Mesendoderm (in vitro differentiated cells): ENCODE data around the gene ZSWIM8.
"Not testable (repeated sequence)": the region's sequence is repeated elsewhere in the genome, so short reads cannot be mapped to it uniquely, and the experiment has no call there.

Source experiments
- DNase-seq: peaks from one replicate; pipeline ENCODE4 v3.0.0; 2013
- H2AK5ac ChIP-seq: 2 replicates; pipeline ENCODE4 v1.6.1; 2013; ENCODE audit warnings: low read length, inconsistent platforms
- H2BK120ac ChIP-seq: 2 replicates; pipeline ENCODE4 v1.6.1; 2013; ENCODE audit warnings: low read depth, mild to moderate bottlenecking, low read length, moderate library complexity, mixed read lengths
- H2BK15ac ChIP-seq: replicated peaks from 2 replicates; pipeline ENCODE4 v1.6.1; 2013; ENCODE audit warnings: low read depth, mild to moderate bottlenecking, moderate library complexity
- H2BK5ac ChIP-seq: 2 replicates; pipeline ENCODE4 v1.6.1; 2013; ENCODE audit warnings: low read length, inconsistent platforms
- H3K18ac ChIP-seq: 2 replicates; pipeline ENCODE4 v1.6.1; 2013; ENCODE audit warnings: mild to moderate bottlenecking, low read length, mixed read lengths
- H3K23ac ChIP-seq: one replicate; pipeline ENCODE4 v1.6.1; 2013; ENCODE audit warnings: low read length
- H3K27ac ChIP-seq: 2 replicates; pipeline ENCODE4 v1.5.1; 2013; ENCODE audit warnings: low read depth, mild to moderate bottlenecking, inconsistent platforms, low read length, moderate library complexity
- H3K27me3 ChIP-seq: 2 replicates; pipeline ENCODE4 v1.6.1; 2013; ENCODE audit warnings: low read length, control low read depth, mild to moderate bottlenecking, inconsistent platforms; ENCODE audit not compliant: insufficient read depth, poor library complexity
- H3K36me3 ChIP-seq: 2 replicates; pipeline ENCODE4 v1.6.1; 2013; ENCODE audit warnings: low read length, inconsistent platforms; ENCODE audit not compliant: control insufficient read depth, insufficient read depth
- H3K4ac ChIP-seq: one replicate; pipeline ENCODE4 v1.6.1; 2013; ENCODE audit warnings: low read depth, mild to moderate bottlenecking, low read length, moderate library complexity
- H3K4me1 ChIP-seq: 2 replicates; pipeline ENCODE4 v1.6.1; 2013; ENCODE audit warnings: low read depth, low read length, inconsistent platforms; ENCODE audit not compliant: control insufficient read depth
- H3K4me2 ChIP-seq: 2 replicates; pipeline ENCODE4 v1.6.1; 2013; ENCODE audit warnings: low read length
- H3K4me3 ChIP-seq: 2 replicates; pipeline ENCODE4 v1.5.1; 2013; ENCODE audit warnings: mild to moderate bottlenecking, low read length
- H3K56ac ChIP-seq: one replicate; pipeline ENCODE4 v1.6.1; 2013; ENCODE audit warnings: low read length
- H3K79me1 ChIP-seq: 2 replicates; pipeline ENCODE4 v1.6.1; 2013; ENCODE audit warnings: low read length, inconsistent platforms
- H3K79me2 ChIP-seq: 2 replicates; pipeline ENCODE4 v1.6.1; 2013; ENCODE audit warnings: mild to moderate bottlenecking, low read length; ENCODE audit not compliant: control insufficient read depth, insufficient read depth
- H3K9ac ChIP-seq: 2 replicates; pipeline ENCODE4 v1.6.1; 2013; ENCODE audit warnings: low read length, inconsistent platforms
- H4K5ac ChIP-seq: one replicate; pipeline ENCODE4 v1.6.1; 2013; ENCODE audit warnings: low read length
- H4K8ac ChIP-seq: one replicate; pipeline ENCODE4 v1.6.1; 2013; ENCODE audit warnings: low read depth, mild to moderate bottlenecking, control low read depth, low read length, moderate library complexity
- WGBS: extraction: QIAGEN DNeasy Blood & Tissue Kit; methylation state at CpG from one replicate; pipeline ENCODE4 v1.1.7; 2013; ENCODE audit warnings: low lambda C conversion rate, missing lambda C conversion rate; ENCODE audit not compliant: insufficient coverage; ENCODE audit errors: extremely low coverage; 5-methylcytosine and 5-hydroxymethylcytosine counted together

The ZSWIM8 gene

DNA sequence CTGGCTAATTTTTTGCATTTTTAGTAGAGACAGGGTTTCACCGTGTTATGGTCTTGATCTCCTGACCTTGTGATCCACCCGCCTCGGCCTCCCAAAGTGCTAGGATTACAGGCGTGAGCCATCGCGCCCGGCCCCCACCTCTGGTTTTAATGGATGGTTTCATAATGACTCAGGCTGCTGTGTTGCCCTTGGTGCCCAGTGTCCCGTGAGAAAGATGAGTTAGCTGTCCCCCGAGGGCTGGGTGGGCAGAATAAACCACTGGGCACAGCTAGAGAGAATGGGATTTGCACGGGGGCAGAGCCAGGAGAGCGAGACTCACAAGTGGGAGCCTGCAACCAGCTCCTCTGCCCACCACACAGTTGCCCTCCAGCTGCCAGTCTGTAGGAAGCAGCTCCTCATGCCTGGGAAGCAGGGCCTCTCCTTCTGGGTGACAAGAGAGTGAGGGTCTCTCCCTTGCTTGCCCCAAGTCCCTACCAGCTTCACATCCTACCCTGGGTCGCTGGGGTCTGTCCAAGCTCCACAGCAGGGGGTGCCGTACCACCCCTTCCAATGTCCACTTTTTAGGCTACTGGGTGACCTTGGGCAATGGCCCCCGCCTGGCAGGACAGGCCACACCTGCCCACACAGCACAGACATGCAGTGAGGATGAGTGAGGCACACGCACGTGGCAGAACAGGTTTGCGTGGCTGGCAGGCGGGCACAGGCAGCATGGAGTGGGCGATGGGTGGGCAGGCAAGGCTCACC is 42.1 kb downstream of the ZSWIM8 start:
- H2AK5ac ChIP-seq: no peak overlapping the region
- no peaks in the 10 kb centered on the region for H3K79me1 ChIP-seq
- H3K27ac ChIP-seq: no peak overlapping the region
- H4K8ac ChIP-seq: no peak overlapping the region
- WGBS: no CpG with 5 or more reads among the region's 19 CpGs
- H2BK15ac ChIP-seq: no peak overlapping the region
- no peaks in the 10 kb centered on the region for H3K4me1 ChIP-seq
- no peak overlapping the region for H3K23ac ChIP-seq
- no peak overlapping the region for H3K56ac ChIP-seq
- no peak overlapping the region for H3K9ac ChIP-seq
- H3K4ac ChIP-seq: no peak overlapping the region
- DNase-seq: no peak
- no peak overlapping the region for H3K4me3 ChIP-seq
- no peak overlapping the region for H2BK120ac ChIP-seq
- H3K18ac ChIP-seq: no peak overlapping the region
- H3K27me3 ChIP-seq: no peaks in the 10 kb centered on the region
- H3K79me2 ChIP-seq: no peaks in the 10 kb centered on the region
- H2BK5ac ChIP-seq: no peak overlapping the region
- no peak overlapping the region for H3K4me2 ChIP-seq
- H4K5ac ChIP-seq: no peak overlapping the region
- peaks cover 5% of the 10 kb centered on the region for H3K36me3 ChIP-seq

DNA sequence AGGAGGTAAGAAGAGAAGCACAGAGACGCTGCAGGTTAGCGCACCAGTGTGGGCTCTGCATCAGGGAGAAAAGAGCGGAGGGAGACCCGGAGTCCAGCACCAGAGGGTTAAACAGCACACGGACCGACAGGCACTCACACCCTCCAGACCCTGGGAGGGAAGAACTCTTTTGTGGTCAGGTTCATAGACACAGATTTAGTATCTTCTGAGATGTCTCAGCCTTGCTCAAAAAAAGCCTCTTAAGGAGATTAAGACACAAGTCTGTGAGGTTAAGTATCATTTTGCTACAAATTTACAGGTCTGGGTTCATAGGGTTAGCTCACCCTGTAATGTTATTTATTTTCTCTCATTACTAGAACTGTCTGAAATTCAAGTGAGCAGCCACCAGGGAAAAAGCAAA is 42.8 kb downstream of the ZSWIM8 start:
- no CpG with 5 or more reads among the region's 6 CpGs for WGBS
- Histone ChIP-seq H3K18ac (no peak overlapping the region), H3K79me2 (no peaks in the 10 kb centered on the region), H2AK5ac (no peak overlapping the region), H4K8ac (no peak overlapping the region), H2BK5ac (no peak overlapping the region), H3K79me1 (no peaks in the 10 kb centered on the region), H3K27ac (no peak overlapping the region), H2BK15ac (no peak overlapping the region), H2BK120ac (no peak overlapping the region), H4K5ac (no peak overlapping the region), H3K23ac (no peak overlapping the region), H3K4me1 (no peaks in the 10 kb centered on the region), H3K4me3 (no peak overlapping the region), H3K9ac (no peak overlapping the region), H3K56ac (no peak overlapping the region), H3K36me3 (peaks cover 5% of the 10 kb centered on the region), H3K27me3 (no peaks in the 10 kb centered on the region), H3K4me2 (no peak overlapping the region), H3K4ac (no peak overlapping the region)
- DNase-seq: no peak

DNA sequence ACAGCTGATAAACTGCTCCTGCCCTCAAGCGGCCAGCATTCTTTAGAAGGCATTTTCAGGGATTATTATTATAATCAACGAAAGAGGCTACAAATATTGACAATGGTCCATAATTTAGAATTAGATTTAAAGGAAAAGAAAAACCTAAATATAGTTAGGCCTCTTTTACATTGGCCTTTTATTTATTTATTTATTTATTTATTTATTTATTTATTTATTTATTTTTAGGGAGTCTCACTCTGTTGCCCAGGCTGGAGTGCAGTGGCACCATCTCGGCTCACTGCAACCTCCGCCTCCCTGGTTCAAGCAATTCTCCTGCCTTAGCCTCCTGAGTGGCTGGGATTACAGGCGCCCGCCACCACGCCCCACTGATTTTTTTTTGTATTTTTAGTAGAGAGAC is 43.7 kb downstream of the ZSWIM8 start:
- H2BK5ac ChIP-seq, H3K27ac ChIP-seq, H3K36me3 ChIP-seq, H3K4ac ChIP-seq, H2BK120ac ChIP-seq, H4K8ac ChIP-seq, H2BK15ac ChIP-seq, H3K23ac ChIP-seq, H3K4me1 ChIP-seq, H2AK5ac ChIP-seq, DNase-seq, H3K18ac ChIP-seq, H3K79me1 ChIP-seq, H3K4me3 ChIP-seq, H3K79me2 ChIP-seq, H3K56ac ChIP-seq, H4K5ac ChIP-seq, H3K9ac ChIP-seq, H3K4me2 ChIP-seq, H3K27me3 ChIP-seq: not testable (repeated sequence)
- no CpG with 5 or more reads among the region's 7 CpGs for WGBS

DNA sequence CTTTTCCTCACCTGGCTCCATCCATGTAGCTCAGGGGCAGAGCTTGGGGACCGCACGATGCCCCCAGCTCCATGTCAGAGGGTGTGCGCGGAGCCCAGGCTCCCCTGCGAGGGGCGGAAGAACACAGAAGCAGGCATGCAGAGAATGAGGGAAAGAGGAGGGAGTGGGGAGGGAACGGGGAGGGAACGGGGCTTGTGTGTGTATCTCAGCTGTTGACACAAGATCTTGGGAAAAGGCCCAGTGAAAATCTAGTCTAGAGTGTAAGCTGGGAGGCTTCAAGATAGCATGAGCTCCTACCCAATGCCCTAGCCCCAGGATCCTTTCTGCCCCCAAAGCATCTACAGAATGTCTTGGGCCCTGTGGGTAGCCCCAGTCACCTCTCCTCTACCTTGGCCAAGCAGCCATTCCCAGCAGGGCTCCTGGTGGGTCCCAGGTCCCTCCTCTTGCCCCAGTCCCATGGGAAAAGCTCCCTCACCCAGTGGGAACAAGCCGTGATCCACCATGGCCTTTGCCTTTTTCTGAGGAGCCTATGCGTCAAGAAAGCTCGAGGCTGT is 51.1 kb downstream of the ZSWIM8 start:
- Histone ChIP-seq H3K27me3 (no peaks in the 10 kb centered on the region), H2BK5ac (no peak overlapping the region), H3K4me3 (no peak overlapping the region), H3K27ac (no peak overlapping the region), H4K8ac (no peak overlapping the region), H3K36me3 (peaks cover 2% of the 10 kb centered on the region), H3K56ac (no peak overlapping the region), H3K79me1 (no peaks in the 10 kb centered on the region), H3K4ac (no peak overlapping the region), H3K4me1 (no peaks in the 10 kb centered on the region), H3K4me2 (no peak overlapping the region), H3K9ac (no peak overlapping the region), H2BK120ac (no peak overlapping the region), H2AK5ac (no peak overlapping the region), H3K79me2 (no peaks in the 10 kb centered on the region), H3K18ac (no peak overlapping the region), H3K23ac (no peak overlapping the region), H4K5ac (no peak overlapping the region), H2BK15ac (no peak overlapping the region)
- no CpG with 5 or more reads among the region's 11 CpGs for WGBS
- no peak for DNase-seq

DNA sequence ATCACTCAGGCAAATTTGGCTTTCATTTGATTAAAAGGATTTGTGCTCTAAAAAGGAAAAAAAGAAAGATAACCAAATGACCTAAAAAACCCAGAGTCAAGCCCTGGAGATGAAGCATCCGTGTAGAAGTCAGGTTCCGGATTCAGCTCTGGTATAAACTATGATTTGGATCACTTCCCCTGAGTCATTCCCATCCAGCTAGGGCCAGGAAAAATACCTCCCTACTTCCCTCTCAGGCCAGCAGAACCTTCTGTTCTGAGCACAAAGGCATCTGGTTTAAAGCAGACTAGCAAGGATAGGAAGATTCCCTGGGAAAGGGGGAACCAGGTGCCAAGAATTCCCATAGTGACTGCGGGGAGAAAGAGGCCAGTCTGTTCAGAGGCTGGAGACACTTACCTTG is 51.7 kb downstream of the ZSWIM8 start:
- Histone ChIP-seq H3K18ac (no peak overlapping the region), H2AK5ac (no peak overlapping the region), H3K4ac (no peak overlapping the region), H3K27me3 (no peaks in the 10 kb centered on the region), H3K79me1 (no peaks in the 10 kb centered on the region), H2BK5ac (no peak overlapping the region), H2BK15ac (no peak overlapping the region), H4K5ac (no peak overlapping the region), H3K9ac (no peak overlapping the region), H3K4me3 (no peak overlapping the region), H3K4me1 (no peaks in the 10 kb centered on the region), H3K4me2 (no peak overlapping the region), H3K79me2 (no peaks in the 10 kb centered on the region), H3K56ac (no peak overlapping the region), H3K36me3 (peaks cover 2% of the 10 kb centered on the region), H3K23ac (no peak overlapping the region), H2BK120ac (no peak overlapping the region), H4K8ac (no peak overlapping the region), H3K27ac (no peak overlapping the region)
- no peak for DNase-seq
- WGBS: no CpG with 5 or more reads among the region's 3 CpGs
